ENCODE data around the gene COL20A1.

The COL20A1 gene

DNA sequence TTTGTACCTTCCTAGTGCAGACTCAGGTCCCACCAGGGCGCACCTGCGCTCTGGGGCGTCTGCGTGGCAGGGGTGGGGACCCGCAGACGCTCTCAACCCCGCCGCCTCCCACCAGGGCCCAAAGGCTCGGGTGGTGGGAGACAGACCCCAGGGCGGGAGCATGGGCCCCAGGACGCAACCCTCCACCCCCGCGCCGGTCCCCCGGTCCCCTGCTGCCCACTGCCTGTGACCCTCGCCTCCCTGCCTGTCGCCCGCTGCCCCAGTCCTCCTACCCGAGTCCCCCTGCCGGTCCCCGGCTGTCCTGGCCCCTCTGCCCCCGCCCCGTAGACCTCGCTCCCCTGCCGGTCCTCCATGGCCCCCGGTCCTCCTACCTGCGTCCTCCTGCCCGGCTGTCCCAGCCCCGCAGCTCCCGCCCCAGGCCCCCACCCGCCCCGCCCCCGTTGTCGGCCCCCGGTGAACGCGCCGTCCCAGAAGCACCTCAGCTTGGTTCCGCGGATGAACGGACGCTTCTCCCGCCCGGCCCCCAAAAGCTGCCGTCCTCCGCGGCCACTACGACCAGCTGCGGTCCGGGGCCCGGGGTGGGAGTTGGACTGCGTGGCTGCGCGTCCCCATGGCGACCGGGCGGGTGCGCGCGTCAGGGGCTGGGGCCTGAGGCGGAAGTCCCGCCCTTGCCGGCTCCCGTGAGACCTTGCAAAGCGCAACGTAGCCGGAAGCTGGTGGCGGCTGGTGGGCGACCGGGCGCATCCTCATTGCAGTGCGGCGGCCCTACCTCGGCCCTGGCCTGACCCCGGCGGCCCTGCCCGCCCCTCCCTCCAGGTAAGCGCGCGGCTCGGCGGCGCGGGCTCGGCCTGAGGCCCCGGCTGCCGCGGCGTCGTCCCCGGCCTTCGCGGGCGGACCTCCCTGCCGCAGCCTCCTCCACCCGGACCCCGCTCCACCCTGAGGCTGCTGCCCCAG is 20.6 kb upstream of the COL20A1 start, which contains the start of gene ARFGAP1:
ARFGAP1 (plus strand) TSS at position 709 of the 954 bp plus-strand sequence. CDS start 2,768 bp downstream, outside the sequence.
- DNase-seq (ENCODE audit: extremely low read depth, insufficient read length) = peak; percentile 88
- H3K27me3 ChIP-seq (replicated peaks; ENCODE audit: control insufficient read depth, insufficient read depth, low read length) = no peaks in the 10 kb centered on the region
- TF ChIP-seq, protein P1, sequence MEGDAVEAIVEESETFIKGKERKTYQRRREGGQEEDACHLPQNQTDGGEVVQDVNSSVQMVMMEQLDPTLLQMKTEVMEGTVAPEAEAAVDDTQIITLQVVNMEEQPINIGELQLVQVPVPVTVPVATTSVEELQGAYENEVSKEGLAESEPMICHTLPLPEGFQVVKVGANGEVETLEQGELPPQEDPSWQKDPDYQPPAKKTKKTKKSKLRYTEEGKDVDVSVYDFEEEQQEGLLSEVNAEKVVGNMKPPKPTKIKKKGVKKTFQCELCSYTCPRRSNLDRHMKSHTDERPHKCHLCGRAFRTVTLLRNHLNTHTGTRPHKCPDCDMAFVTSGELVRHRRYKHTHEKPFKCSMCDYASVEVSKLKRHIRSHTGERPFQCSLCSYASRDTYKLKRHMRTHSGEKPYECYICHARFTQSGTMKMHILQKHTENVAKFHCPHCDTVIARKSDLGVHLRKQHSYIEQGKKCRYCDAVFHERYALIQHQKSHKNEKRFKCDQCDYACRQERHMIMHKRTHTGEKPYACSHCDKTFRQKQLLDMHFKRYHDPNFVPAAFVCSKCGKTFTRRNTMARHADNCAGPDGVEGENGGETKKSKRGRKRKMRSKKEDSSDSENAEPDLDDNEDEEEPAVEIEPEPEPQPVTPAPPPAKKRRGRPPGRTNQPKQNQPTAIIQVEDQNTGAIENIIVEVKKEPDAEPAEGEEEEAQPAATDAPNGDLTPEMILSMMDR (IDR thresholded peaks at IDR 0.05; ENCODE audit: insufficient read depth, low read length, poor library complexity, severe bottlenecking) = no peak
- peak within 1 kb of the TSS; percentile 96 for H3K4me3 ChIP-seq (replicated peaks; ENCODE audit: low read depth, low read length)
- H3K36me3 ChIP-seq (ENCODE audit: control insufficient read depth, insufficient read depth, low read length) = peaks cover 3% of the 10 kb centered on the region

DNA sequence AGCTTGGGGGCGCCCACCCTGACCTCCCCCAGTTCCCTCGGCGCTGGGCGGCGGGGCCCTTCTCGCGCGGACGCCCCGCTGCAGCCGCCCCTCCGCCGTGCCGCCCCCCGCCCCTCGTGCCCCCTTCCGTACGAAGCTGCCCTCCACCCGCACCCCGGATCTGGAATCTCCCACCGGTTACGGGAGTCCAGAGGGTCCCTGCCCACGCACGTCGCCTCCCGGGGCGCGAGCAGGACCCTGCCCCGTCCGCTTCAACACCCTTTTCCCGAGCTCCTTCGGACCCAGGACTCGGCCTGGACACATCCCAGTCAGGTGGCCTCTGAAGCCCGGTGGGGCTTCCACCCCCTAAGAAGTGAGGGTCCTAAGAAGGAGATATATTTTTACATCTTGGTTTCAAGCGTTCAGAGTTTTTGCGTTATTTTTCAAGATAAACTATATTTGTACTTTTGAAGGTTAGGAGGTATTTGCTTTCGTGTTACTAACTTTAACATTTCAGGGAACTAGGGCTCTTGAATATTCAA is 19.9 kb upstream of the COL20A1 start:
- DNase-seq (ENCODE audit: extremely low read depth, insufficient read length) = no peak
- Histone ChIP-seq H3K36me3 (ENCODE audit: control insufficient read depth, insufficient read depth, low read length) (peaks cover 11% of the 10 kb centered on the region), H3K27me3 (replicated peaks; ENCODE audit: control insufficient read depth, insufficient read depth, low read length) (no peaks in the 10 kb centered on the region), H3K4me3 (replicated peaks; ENCODE audit: low read depth, low read length) (peak overlapping the region; percentile 96)
- TF ChIP-seq, protein P1 (IDR thresholded peaks at IDR 0.05; ENCODE audit: insufficient read depth, low read length, poor library complexity, severe bottlenecking) = no peak

DNA sequence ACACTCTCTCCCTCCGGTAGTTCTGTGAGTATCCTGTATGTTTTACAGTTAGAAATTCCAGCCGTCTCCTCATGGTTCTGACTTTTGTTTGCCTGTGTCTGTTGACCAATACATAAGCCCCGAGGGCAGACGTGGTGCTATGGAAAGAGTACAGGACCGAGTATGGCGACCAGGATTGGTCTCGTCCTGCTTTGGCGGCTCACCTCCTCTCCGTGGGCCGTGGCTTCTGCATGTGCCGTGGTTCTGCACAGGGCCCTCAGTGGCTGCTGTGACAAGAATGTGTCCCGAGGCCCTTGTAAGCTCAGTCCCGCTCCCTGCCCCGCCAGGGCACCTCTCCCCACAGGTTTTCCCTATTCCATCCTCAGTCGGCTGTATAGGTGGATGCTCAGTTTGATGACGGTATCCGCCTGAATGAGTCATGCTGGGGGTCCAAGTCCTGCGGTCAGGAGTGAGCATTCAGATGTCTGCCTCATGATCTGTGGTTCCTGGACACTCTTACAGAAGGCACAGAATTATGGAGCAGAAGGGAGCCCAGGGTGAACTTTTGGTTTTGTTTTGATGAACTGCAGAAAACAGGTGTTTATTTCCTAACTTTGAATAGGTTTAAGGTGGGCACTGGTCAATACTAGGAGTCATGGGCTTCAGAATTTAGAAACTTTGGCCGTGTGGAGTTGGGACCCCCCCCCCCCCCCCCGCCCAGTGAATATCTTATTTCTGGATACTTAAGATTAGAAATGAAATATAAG is 19.2 kb upstream of the COL20A1 start:
- Histone ChIP-seq H3K36me3 (ENCODE audit: control insufficient read depth, insufficient read depth, low read length) (peaks cover 14% of the 10 kb centered on the region), H3K4me3 (replicated peaks; ENCODE audit: low read depth, low read length) (peak overlapping the region; percentile 96), H3K27me3 (replicated peaks; ENCODE audit: control insufficient read depth, insufficient read depth, low read length) (no peaks in the 10 kb centered on the region)
- TF ChIP-seq, protein P1 (IDR thresholded peaks at IDR 0.05; ENCODE audit: insufficient read depth, low read length, poor library complexity, severe bottlenecking) = no peak
- no peak for DNase-seq (ENCODE audit: extremely low read depth, insufficient read length)

DNA sequence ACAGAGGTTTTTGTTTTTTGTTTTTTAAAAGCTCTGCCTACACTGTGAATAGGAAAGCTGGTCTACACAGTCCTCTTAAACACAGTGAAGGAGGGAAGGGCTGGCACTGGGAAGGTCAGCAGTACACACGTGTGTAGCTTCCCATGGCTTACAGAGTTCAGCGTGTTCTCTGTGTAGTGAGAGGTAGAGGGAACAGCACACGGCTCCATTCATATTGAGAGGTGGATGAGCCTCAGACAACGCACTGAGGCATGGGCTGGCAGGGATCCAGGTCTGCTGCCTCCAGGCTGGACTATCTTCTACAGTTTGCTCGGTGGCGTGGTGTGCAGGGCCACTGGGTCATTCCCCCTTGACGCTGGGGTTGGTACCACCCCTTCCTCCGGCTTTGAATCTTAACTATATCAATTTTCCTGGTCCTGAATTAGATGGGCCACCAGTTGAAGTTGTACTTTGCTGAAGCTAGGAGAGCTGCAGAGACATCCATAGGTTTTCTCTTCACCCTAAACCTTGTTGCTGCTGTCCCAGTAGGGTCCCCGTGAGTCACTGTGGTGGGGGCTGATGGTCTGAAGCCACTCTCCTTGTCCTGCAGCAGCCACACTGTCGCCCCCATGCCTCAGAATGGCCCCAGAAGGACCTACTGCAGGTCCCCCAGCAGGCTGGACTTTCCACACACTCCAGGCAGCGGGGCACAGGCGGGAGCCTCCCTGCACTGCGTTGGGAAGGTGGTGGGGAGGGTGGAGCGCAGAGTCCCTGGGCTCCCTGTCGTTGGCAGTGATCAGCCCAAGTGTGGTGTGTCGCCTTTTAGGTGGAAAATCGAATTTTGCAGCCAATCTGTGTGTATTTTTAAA is 18.4 kb upstream of the COL20A1 start:
- H3K27me3 ChIP-seq (replicated peaks; ENCODE audit: control insufficient read depth, insufficient read depth, low read length) = no peaks in the 10 kb centered on the region
- peaks cover 16% of the 10 kb centered on the region for H3K36me3 ChIP-seq (ENCODE audit: control insufficient read depth, insufficient read depth, low read length)
- TF ChIP-seq, protein P1 (IDR thresholded peaks at IDR 0.05; ENCODE audit: insufficient read depth, low read length, poor library complexity, severe bottlenecking) = no peak
- H3K4me3 ChIP-seq (replicated peaks; ENCODE audit: low read depth, low read length) = peak overlapping the region; percentile 30; the same call in 1 of the 2 replicates
- DNase-seq (ENCODE audit: extremely low read depth, insufficient read length) = no peak

DNA sequence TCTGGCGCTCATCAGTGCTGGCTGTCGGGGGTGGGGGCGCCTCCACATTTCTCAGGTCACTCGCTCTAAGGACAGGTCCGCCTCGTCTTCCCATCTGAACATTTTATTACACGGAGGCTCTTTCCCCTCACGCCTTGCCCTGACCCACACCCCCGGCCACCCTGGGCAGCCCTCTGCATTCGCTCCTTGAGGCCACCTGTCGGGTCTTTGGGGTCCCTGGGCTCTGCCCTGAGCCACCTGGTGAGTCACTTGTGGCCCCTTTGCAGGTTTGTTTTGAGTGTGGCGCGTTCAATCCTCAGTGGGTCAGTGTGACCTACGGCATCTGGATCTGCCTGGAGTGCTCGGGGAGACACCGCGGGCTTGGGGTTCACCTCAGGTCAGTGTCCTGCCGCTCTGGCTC is 17.2 kb upstream of the COL20A1 start:
- DNase-seq (ENCODE audit: extremely low read depth, insufficient read length) = no peak
- TF ChIP-seq, protein P1 (IDR thresholded peaks at IDR 0.05; ENCODE audit: insufficient read depth, low read length, poor library complexity, severe bottlenecking) = no peak
- Histone ChIP-seq H3K27me3 (replicated peaks; ENCODE audit: control insufficient read depth, insufficient read depth, low read length) (no peaks in the 10 kb centered on the region), H3K4me3 (replicated peaks; ENCODE audit: low read depth, low read length) (no peak overlapping the region), H3K36me3 (ENCODE audit: control insufficient read depth, insufficient read depth, low read length) (peaks cover 20% of the 10 kb centered on the region)
